Activated naive CD8-positive, alpha-beta T cell treated with anti-CD3 and anti-CD28 coated beads, Interleukin-2, amount 50 U/mL, for 24 hours (primary cell): Measurements from ENCODE around the gene PACS2.

ENCODE experiments used
- ATAC-seq: fragments of 150-1000 bp; cut with Tn5 transposase; one replicate; pipeline ENCODE4 v1.10.0; 2021
- DNase-seq: peaks from one replicate; pipeline ENCODE4 v3.0.0; 2021
- H3K27ac Mint-ChIP-seq: one replicate; pipeline ENCODE4 v1.8.0; 2021; ENCODE audit warnings: mild to moderate bottlenecking, mixed read lengths
- H3K27me3 Mint-ChIP-seq: one replicate; pipeline ENCODE4 v1.8.0; 2021; ENCODE audit warnings: mixed read lengths
- H3K36me3 Mint-ChIP-seq: one replicate; pipeline ENCODE4 v1.8.0; 2021; ENCODE audit warnings: low read depth, mixed read lengths
- H3K4me1 Mint-ChIP-seq: one replicate; pipeline ENCODE4 v1.8.0; 2021; ENCODE audit warnings: mixed read lengths
- H3K4me3 Mint-ChIP-seq: one replicate; pipeline ENCODE4 v1.8.0; 2021; ENCODE audit warnings: mild to moderate bottlenecking, moderate library complexity, mixed read lengths
- H3K9me3 Mint-ChIP-seq: one replicate; pipeline ENCODE4 v1.8.0; 2021; ENCODE audit warnings: mixed read lengths

PACS2 gene

GRCh38 chr14:105340821-105341733, 26.5 kb downstream of the PACS2 start:
- Mint-ChIP-seq H3K4me1 (peaks cover 8% of the 10 kb centered on the region), H3K9me3 (no peaks in the 10 kb centered on the region), H3K36me3 (no peaks in the 10 kb centered on the region), H3K27ac (no peak overlapping the region), H3K27me3 (no peaks in the 10 kb centered on the region), H3K4me3 (no peak overlapping the region)
- ATAC-seq (peak; percentile 22), DNase-seq (no peak)

GRCh38 chr14:105343194-105343593, 28.6 kb downstream of the PACS2 start:
- Mint-ChIP-seq H3K4me3 (no peak overlapping the region), H3K9me3 (no peaks in the 10 kb centered on the region), H3K27ac (no peak overlapping the region), H3K4me1 (peaks cover 7% of the 10 kb centered on the region), H3K36me3 (no peaks in the 10 kb centered on the region), H3K27me3 (no peaks in the 10 kb centered on the region)
- ATAC-seq = no peak
- DNase-seq = no peak

- Mint-ChIP-seq H3K9me3 (no peaks in the 10 kb centered on the region), H3K4me1 (peaks cover 2% of the 10 kb centered on the region), H3K36me3 (no peaks in the 10 kb centered on the region), H3K27ac (no peak overlapping the region), H3K27me3 (no peaks in the 10 kb centered on the region), H3K4me3 (no peak overlapping the region)
- DNase-seq (no peak), ATAC-seq (no peak)
Observed at GRCh38 chr14:105346200-105346533, 31.6 kb downstream of the PACS2 start.

GRCh38 chr14:105346876-105347586, 32.5 kb downstream of the PACS2 start:
- no peak overlapping the region for H3K27ac Mint-ChIP-seq
- no peaks in the 10 kb centered on the region for H3K9me3 Mint-ChIP-seq
- H3K4me1 Mint-ChIP-seq = peaks cover under 1% of the 10 kb centered on the region
- no peak for ATAC-seq
- DNase-seq = no peak
- no peak overlapping the region for H3K4me3 Mint-ChIP-seq
- no peaks in the 10 kb centered on the region for H3K36me3 Mint-ChIP-seq
- H3K27me3 Mint-ChIP-seq = no peaks in the 10 kb centered on the region

GRCh38 chr14:105347587-105347968, 33.0 kb downstream of the PACS2 start:
- H3K4me3 Mint-ChIP-seq = no peak overlapping the region
- no peak for ATAC-seq
- no peaks in the 10 kb centered on the region for H3K9me3 Mint-ChIP-seq

GRCh38 chr14:105348169-105348944, 33.8 kb downstream of the PACS2 start:
- no peaks in the 10 kb centered on the region for H3K27me3 Mint-ChIP-seq
- H3K27ac Mint-ChIP-seq = no peak overlapping the region
- no peaks in the 10 kb centered on the region for H3K9me3 Mint-ChIP-seq
- DNase-seq (no peak), ATAC-seq (no peak)
- H3K4me3 Mint-ChIP-seq = no peak overlapping the region
- no peaks in the 10 kb centered on the region for H3K36me3 Mint-ChIP-seq
- peaks cover 2% of the 10 kb centered on the region for H3K4me1 Mint-ChIP-seq

More at GRCh38 chr14:105347587-105347968, 33.0 kb downstream of the PACS2 start:
- Mint-ChIP-seq H3K36me3 (no peaks in the 10 kb centered on the region), H3K4me1 (peaks cover 2% of the 10 kb centered on the region), H3K27me3 (no peaks in the 10 kb centered on the region), H3K27ac (no peak overlapping the region)
- DNase-seq = no peak

GRCh38 chr14:105348945-105349699, 34.6 kb downstream of the PACS2 start:
- H3K9me3 Mint-ChIP-seq = no peaks in the 10 kb centered on the region
- peaks cover 2% of the 10 kb centered on the region for H3K4me1 Mint-ChIP-seq
- H3K4me3 Mint-ChIP-seq = no peak overlapping the region
- ATAC-seq (no peak), DNase-seq (no peak)
- H3K27ac Mint-ChIP-seq = no peak overlapping the region
- H3K27me3 Mint-ChIP-seq = no peaks in the 10 kb centered on the region
- no peaks in the 10 kb centered on the region for H3K36me3 Mint-ChIP-seq

GRCh38 chr14:105349992-105350391, 35.4 kb downstream of the PACS2 start:
- Mint-ChIP-seq H3K9me3 (no peaks in the 10 kb centered on the region), H3K4me3 (no peak overlapping the region), H3K36me3 (no peaks in the 10 kb centered on the region), H3K27ac (no peak overlapping the region), H3K27me3 (no peaks in the 10 kb centered on the region), H3K4me1 (peaks cover 2% of the 10 kb centered on the region)
- DNase-seq (no peak), ATAC-seq (no peak)

- ATAC-seq (no peak), DNase-seq (no peak)
Observed at GRCh38 chr14:105350450-105351244, 36.1 kb downstream of the PACS2 start.

GRCh38 chr14:105351410-105351809, 36.9 kb downstream of the PACS2 start:
- DNase-seq (no peak), ATAC-seq (no peak)
- Mint-ChIP-seq H3K4me3 (no peak overlapping the region), H3K36me3 (no peaks in the 10 kb centered on the region), H3K27ac (no peak overlapping the region), H3K27me3 (no peaks in the 10 kb centered on the region), H3K4me1 (peaks cover 2% of the 10 kb centered on the region), H3K9me3 (no peaks in the 10 kb centered on the region)

More at GRCh38 chr14:105350450-105351244, 36.1 kb downstream of the PACS2 start:
- H3K27ac Mint-ChIP-seq = no peak overlapping the region
- H3K4me3 Mint-ChIP-seq = no peak overlapping the region
- no peaks in the 10 kb centered on the region for H3K27me3 Mint-ChIP-seq
- H3K36me3 Mint-ChIP-seq = no peaks in the 10 kb centered on the region
- H3K9me3 Mint-ChIP-seq = no peaks in the 10 kb centered on the region
- peaks cover 2% of the 10 kb centered on the region for H3K4me1 Mint-ChIP-seq

GRCh38 chr14:105351920-105352851, 37.6 kb downstream of the PACS2 start:
- H3K4me3 Mint-ChIP-seq = no peak overlapping the region
- no peak overlapping the region for H3K27ac Mint-ChIP-seq
- no peaks in the 10 kb centered on the region for H3K36me3 Mint-ChIP-seq

GRCh38 chr14:105353136-105353535, 38.6 kb downstream of the PACS2 start:
- no peaks in the 10 kb centered on the region for H3K9me3 Mint-ChIP-seq
- H3K27ac Mint-ChIP-seq = no peak overlapping the region
- H3K4me3 Mint-ChIP-seq = no peak overlapping the region
- no peaks in the 10 kb centered on the region for H3K27me3 Mint-ChIP-seq
- DNase-seq = no peak
- H3K4me1 Mint-ChIP-seq = peaks cover 2% of the 10 kb centered on the region
- no peaks in the 10 kb centered on the region for H3K36me3 Mint-ChIP-seq
- no peak for ATAC-seq

More at GRCh38 chr14:105351920-105352851, 37.6 kb downstream of the PACS2 start:
- no peaks in the 10 kb centered on the region for H3K9me3 Mint-ChIP-seq
- no peaks in the 10 kb centered on the region for H3K27me3 Mint-ChIP-seq
- DNase-seq = peak; percentile 87
- peaks cover 2% of the 10 kb centered on the region for H3K4me1 Mint-ChIP-seq
- ATAC-seq = peak; percentile 92

GRCh38 chr14:105354541-105354940, 40.0 kb downstream of the PACS2 start:
- H3K4me1 Mint-ChIP-seq = peaks cover 2% of the 10 kb centered on the region
- no peak overlapping the region for H3K4me3 Mint-ChIP-seq
- ATAC-seq = no peak
- H3K9me3 Mint-ChIP-seq = no peaks in the 10 kb centered on the region
- H3K27me3 Mint-ChIP-seq = no peaks in the 10 kb centered on the region
- H3K36me3 Mint-ChIP-seq = no peaks in the 10 kb centered on the region
- no peak overlapping the region for H3K27ac Mint-ChIP-seq
- DNase-seq = no peak
